GM12891 (cell line): Measurements from ENCODE around the gene SLC13A3.
A peak's percentile ranks its signal among the peaks of the same experiment; 100 is the strongest.

Experiments
- DNase-seq: peaks from one replicate; pipeline ENCODE4 v3.0.0; 2011; ENCODE audit warnings: low spot score; ENCODE audit not compliant: insufficient read length
- FAIRE-seq: peaks from 2 replicates; lab custom pipeline; 2011; peaks lifted over from hg19 to GRCh38; lab: Jason Lieb, UNC
- PAX5 ChIP-seq: IDR thresholded peaks from 2 replicates; pipeline ENCODE4 v1.6.1; 2011; ENCODE audit warnings: low read length, moderate library complexity, mild to moderate bottlenecking; ENCODE audit not compliant: insufficient read depth, severe bottlenecking
- POLR2A ChIP-seq: IDR thresholded peaks from 2 replicates; pipeline ENCODE4 v1.6.1; 2011; ENCODE audit warnings: low read depth, low read length, control low read depth
- POLR2AphosphoS5 ChIP-seq: IDR thresholded peaks from 2 replicates; pipeline ENCODE4 v1.6.1; 2011; ENCODE audit warnings: low read depth, low read length, control low read depth
- POU2F2 ChIP-seq: IDR thresholded peaks from 2 replicates; pipeline ENCODE4 v1.6.1; 2011; ENCODE audit warnings: low read depth, mild to moderate bottlenecking, control low read depth, low read length, moderate library complexity
- SPI1 ChIP-seq: IDR thresholded peaks from 2 replicates; pipeline ENCODE4 v1.6.1; 2011; ENCODE audit warnings: low read depth, low read length, control low read depth
- TAF1 ChIP-seq: IDR thresholded peaks from 2 replicates; pipeline ENCODE4 v1.6.1; 2011; ENCODE audit warnings: low read depth, low read length, control low read depth

Gene SLC13A3

DNA sequence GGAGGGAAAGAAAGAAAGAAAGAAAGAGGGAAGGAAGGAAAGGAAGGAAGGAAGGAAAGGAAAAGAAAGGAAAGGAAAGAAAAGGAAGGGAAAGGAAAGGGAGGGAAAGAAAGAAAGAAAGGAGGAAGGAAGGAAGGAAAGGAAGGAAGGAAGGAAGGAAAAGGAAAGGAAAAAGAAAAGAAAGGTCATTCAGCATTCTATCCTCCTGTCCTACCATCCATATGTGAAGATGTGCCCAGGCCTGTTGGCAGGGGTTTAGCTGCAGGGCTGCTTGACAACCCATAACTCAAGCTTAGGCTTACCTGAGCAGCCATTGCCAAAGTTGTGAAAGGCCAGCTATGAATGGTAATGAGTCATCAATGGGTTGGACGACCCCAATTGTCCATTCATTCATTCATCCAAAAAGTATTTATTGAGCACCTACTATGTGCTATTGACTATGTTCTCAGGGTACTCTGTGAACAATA lies 50.9 kb downstream of the SLC13A3 start:
- FAIRE-seq: no peak
- DNase-seq: no peak
- TF ChIP-seq POLR2AphosphoS5 (no peak), POU2F2 (no peak), SPI1 (no peak), PAX5 (no peak), TAF1 (no peak), POLR2A (no peak)

DNA sequence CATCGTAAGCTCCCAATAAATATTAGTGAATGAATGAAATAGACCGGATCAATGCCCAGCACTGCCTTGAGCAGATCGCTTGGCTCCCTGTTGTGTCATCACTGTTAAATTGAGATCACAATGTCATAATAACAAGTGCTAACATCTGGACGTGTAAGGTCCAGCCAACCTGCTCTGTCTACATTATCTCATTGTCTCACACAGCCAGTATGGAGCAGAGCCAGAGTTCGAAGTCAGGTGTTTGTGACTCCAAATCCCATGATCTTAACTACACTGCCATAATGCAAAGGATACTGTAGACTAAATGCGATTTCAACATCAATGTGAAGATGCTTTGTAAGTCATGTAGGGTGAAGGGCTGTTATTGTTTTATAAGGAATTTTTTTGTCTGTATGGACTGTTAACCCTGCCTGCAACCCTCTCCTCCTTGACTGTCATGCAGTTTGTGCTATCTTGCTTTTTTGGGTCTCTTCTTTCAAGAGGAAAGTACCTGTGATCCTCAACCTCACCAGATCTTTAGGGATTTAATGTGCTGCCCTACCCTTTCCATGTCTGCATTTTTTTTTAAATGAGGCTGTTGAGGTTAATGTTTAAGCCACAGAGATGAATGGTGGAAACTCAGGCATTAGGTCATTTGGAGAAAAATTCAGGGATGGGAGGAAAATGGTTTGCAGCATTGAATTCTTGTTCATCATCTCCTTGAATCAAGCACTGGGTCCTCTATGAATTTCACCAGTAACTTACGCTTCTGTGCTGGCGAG lies 51.9 kb downstream of the SLC13A3 start:
- DNase-seq: no peak
- FAIRE-seq: no peak
- no peak for TF ChIP-seq POU2F2
- TF ChIP-seq TAF1: no peak
- TF ChIP-seq SPI1: no peak

DNA sequence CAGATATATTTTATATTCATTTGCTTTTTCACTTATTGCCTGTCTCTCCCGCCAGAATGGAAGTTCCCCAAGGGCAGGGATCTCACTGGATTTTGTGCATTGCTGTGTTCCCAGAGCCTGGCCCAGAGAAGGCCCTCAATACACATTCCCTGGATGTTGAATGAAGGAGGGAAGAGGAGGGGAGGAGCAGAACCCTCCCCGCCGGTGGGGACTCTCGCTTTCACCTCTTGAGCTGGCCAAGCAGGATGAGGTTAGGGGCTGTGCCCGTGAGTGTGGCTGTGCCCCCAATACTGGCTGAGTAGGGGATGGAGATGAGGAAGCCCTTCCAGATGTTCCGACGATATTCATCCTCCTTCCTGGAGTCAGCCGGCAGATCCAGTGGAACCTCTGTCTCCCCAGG lies 55.3 kb downstream of the SLC13A3 start:
- TF ChIP-seq PAX5 (no peak), POLR2AphosphoS5 (no peak), POU2F2 (no peak), SPI1 (no peak), POLR2A (no peak), TAF1 (no peak)
- FAIRE-seq (no peak), DNase-seq (no peak)

DNA sequence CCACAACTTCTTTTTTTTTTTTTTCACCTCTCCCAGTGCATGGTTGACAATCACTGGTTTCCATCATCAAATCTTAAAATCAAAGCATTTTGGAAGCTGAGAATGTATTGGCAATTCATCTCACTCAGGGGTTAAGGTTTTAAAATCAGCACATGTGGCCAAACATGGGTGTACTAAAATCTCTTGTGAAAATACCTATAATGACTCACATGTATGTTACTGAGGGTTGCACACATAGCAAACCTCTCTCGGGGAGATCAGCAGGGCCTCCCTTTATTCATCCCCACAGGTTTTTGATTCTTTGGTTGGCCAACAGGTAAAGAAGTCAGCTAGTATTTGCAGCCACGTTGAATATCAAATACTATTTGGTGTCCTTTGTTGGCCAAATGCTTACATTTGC lies 56.5 kb downstream of the SLC13A3 start:
- TF ChIP-seq POLR2AphosphoS5 (no peak), PAX5 (no peak), TAF1 (no peak), SPI1 (no peak), POLR2A (no peak)

DNA sequence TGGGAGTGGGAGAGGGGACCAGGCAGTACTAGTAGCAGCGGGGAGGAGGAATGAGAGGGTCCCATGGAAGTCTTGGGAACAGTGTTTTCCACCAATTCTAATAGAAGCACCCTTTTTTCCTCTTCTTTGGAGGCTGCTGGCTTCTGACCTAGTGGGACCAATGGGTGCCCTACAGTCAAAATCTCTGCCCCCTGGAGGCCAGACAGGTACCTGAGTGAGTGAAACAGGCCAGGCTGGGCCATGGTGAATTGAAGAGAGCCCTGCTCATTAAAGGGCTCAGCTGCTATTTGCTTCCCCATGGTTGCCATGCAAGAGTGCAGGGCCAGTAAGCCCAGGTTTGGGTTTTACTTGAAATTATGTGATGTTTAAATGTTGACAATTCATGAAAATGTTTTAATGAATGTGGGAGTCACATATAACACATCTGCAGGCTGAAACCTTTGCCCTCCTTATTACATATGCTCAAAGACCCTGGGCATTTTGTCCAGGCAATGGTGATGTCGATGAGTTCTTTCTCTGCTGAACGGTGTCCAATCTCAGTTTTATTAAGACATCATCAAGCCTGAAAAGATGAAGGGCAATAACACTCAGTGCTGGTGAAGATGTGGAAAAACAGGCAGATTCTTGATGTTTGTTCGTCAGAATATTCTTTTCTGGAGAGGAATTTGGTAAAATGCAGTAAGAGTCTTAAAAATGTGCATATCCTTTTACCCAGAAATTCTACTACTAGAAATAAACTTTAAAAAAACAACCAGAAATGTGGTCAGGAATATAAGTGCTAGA lies 58.5 kb downstream of the SLC13A3 start:
- peak; percentile 5 for FAIRE-seq
- no peak for TF ChIP-seq PAX5
- no peak for TF ChIP-seq SPI1
- no peak for TF ChIP-seq POU2F2
- no peak for DNase-seq

More for the DNA sequence above, 56.5 kb downstream of the SLC13A3 start:
- FAIRE-seq (no peak), DNase-seq (no peak)

DNA sequence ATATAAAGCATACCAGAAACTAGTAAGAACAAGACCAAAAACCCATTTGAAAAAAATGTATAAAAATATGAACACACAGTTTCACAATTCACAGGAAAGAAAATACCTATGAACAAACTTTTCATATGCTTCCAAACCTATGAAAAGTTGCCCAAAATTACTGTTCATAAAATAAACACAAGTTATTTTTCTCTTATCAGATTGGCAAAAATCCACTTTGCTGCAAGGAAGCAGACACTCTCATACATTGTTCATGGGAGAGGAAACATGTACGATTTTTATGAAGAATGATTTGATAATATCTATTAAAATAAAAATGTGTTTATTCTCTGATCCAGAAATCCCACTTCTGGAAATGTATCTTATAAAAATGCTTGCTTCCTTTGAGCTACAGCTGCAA lies 60.8 kb downstream of the SLC13A3 start:
- TF ChIP-seq PAX5: no peak
- TF ChIP-seq SPI1: no peak
- no peak for TF ChIP-seq POU2F2
- TF ChIP-seq POLR2A: no peak
- TF ChIP-seq POLR2AphosphoS5: no peak
- no peak for TF ChIP-seq TAF1
- FAIRE-seq: no peak
- no peak for DNase-seq

DNA sequence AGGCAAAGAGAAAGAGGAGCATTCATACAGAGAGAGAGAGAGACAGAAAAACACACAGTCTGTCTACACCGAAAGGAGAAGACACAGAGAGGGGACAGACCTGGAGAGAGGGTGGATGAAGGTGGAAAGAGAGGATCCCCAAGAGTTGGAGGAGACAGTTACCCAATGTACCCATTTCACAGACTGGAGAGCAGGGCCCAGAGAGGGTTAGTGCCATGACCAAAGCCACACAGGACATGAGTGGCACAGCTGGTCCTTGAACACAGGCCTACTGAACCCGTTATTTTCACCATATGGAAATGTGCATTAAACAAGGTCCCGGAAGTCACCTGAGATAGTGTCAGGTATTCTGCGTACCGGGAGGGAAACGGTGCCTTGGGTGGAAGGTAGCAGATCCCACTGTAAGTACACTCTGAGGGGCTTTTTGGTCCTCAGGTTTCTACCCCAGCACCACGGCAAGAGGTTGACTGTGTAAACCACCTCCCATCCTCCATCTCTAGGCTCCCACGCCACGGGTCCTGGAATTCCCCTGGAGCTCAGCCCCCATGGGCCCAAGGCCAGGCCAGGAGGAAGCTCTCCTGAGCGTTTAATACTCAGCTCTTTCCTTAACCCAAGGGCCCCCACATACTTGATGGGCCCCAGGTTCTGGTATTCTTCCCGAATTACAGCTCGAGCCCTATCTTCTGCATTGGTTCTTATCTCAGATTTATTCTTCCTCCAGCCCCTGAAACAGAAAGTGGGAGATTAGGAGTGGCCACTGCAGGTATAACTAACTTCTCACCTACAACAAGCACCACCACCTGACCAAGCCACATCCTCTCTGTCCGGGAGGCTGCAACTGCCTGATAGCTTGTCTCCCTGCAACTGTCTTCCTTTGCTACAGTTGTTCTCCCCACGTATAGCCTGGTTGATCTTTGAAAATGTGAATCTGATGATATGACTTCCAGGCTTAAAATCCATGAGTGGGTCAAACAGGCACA lies 62.4 kb downstream of the SLC13A3 start:
- TF ChIP-seq POU2F2: no peak
- TF ChIP-seq TAF1: no peak
- TF ChIP-seq POLR2AphosphoS5: no peak
- no peak for TF ChIP-seq SPI1
- no peak for TF ChIP-seq POLR2A
- TF ChIP-seq PAX5: no peak
- peak; percentile 61 for FAIRE-seq
- no peak for DNase-seq

DNA sequence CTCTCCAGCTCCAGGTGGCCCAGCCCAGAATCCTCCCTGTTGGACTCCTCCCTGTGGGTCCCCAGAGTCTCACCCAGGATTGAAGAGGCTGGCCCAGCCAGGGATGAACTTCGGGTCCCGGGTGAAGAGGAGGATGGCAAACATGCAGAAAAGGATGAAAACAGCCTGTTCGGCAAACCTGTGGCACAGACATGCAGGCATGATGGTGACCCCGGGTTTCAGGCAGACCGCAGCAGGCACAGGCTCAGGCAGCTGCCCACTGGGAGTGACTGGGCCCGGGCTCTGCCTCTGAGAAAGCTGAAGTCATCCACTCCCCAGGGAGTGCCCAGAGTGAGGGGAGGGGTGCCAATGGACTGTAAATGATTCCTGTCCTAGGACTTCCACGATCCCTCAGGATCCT lies 63.3 kb downstream of the SLC13A3 start:
- FAIRE-seq (no peak), DNase-seq (no peak)
- TF ChIP-seq SPI1: no peak
- TF ChIP-seq POU2F2: no peak
- TF ChIP-seq POLR2A: no peak
- TF ChIP-seq TAF1: no peak
- no peak for TF ChIP-seq PAX5

DNA sequence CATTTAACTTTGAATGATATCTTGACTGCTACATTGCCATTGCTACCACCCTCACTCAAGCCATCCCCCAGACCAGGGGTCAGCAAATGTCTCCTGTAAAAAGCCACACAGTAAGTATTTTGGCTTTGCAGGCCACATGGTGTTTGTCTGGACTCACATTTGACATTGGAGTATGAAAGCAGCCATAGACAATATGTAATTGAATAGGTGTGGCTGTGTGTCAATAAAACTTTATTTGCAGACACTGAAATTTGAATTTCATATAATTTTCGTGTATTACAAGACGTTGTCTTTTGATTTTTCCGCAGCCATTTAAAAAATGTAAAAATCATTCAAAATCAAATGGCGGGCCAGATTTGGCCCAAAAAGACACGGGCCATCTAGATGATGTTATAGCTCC lies 64.5 kb downstream of the SLC13A3 start:
- no peak for FAIRE-seq
- TF ChIP-seq POLR2A: no peak
- no peak for TF ChIP-seq POLR2AphosphoS5
- TF ChIP-seq SPI1: no peak
- TF ChIP-seq POU2F2: no peak
- TF ChIP-seq PAX5: no peak
- no peak for TF ChIP-seq TAF1
- no peak for DNase-seq
